ENCODE data around the gene SORCS2. TPM values are rescaled to one million over a fixed set of nuclear protein-coding genes. Genes with fewer than 3 reads are reported as not detected.

SORCS2 gene
- polyA plus RNA-seq, 4 donors = 5.8 to 64.8 (median 8.9) TPM

GRCh38 chr4:7313991-7314390 lies 121.7 kb downstream of the SORCS2 start:
- no peak for DNase-seq (ENCODE audit: low read depth in 4 of 4, low spot score in 3 of 4)

GRCh38 chr4:7315286-7315685 lies 122.9 kb downstream of the SORCS2 start:
- DNase-seq (ENCODE audit: low read depth in 4 of 4, low spot score in 3 of 4) = no peak

- no peak for DNase-seq (ENCODE audit: low read depth in 4 of 4, low spot score in 3 of 4)
Observed at GRCh38 chr4:7315935-7316334, 123.6 kb downstream of the SORCS2 start.

GRCh38 chr4:7319024-7319423 lies 126.7 kb downstream of the SORCS2 start:
- no peak for DNase-seq (ENCODE audit: low read depth in 4 of 4, low spot score in 3 of 4)

- DNase-seq (ENCODE audit: low read depth in 4 of 4, low spot score in 3 of 4) = no peak
Observed at GRCh38 chr4:7320206-7320797, 128.0 kb downstream of the SORCS2 start.

- DNase-seq (ENCODE audit: low read depth in 4 of 4, low spot score in 3 of 4) = peak; percentile 45 to 65 (median 58)
Observed at GRCh38 chr4:7322166-7322991, 130.0 kb downstream of the SORCS2 start.

GRCh38 chr4:7323461-7323871 lies 131.1 kb downstream of the SORCS2 start:
- DNase-seq (ENCODE audit: low read depth in 4 of 4, low spot score in 3 of 4) = no peak

GRCh38 chr4:7323872-7324650 lies 131.7 kb downstream of the SORCS2 start:
- DNase-seq (ENCODE audit: low read depth in 4 of 4, low spot score in 3 of 4) = no peak

- DNase-seq (ENCODE audit: low read depth in 4 of 4, low spot score in 3 of 4) = no peak
Observed at GRCh38 chr4:7324651-7325121, 132.3 kb downstream of the SORCS2 start.

- DNase-seq (ENCODE audit: low read depth in 4 of 4, low spot score in 3 of 4) = no peak
Observed at GRCh38 chr4:7325541-7325940, 133.2 kb downstream of the SORCS2 start.

- DNase-seq (ENCODE audit: low read depth in 4 of 4, low spot score in 3 of 4) = no peak
Observed at GRCh38 chr4:7326306-7326692, 134.0 kb downstream of the SORCS2 start.

- no peak for DNase-seq (ENCODE audit: low read depth in 4 of 4, low spot score in 3 of 4)
Observed at GRCh38 chr4:7326693-7327340, 134.5 kb downstream of the SORCS2 start.

GRCh38 chr4:7327341-7327885 lies 135.1 kb downstream of the SORCS2 start:
- no peak for DNase-seq (ENCODE audit: low read depth in 4 of 4, low spot score in 3 of 4)

GRCh38 chr4:7328162-7328912 lies 136.0 kb downstream of the SORCS2 start:
- no peak for DNase-seq (ENCODE audit: low read depth in 4 of 4, low spot score in 3 of 4)

GRCh38 chr4:7328913-7329638 lies 136.7 kb downstream of the SORCS2 start:
- no peak for DNase-seq (ENCODE audit: low read depth in 4 of 4, low spot score in 3 of 4)

- no peak for DNase-seq (ENCODE audit: low read depth in 4 of 4, low spot score in 3 of 4)
Observed at GRCh38 chr4:7330031-7330596, 137.8 kb downstream of the SORCS2 start.

- no peak for DNase-seq (ENCODE audit: low read depth in 4 of 4, low spot score in 3 of 4)
Observed at GRCh38 chr4:7330811-7331681, 138.7 kb downstream of the SORCS2 start.

- no peak for DNase-seq (ENCODE audit: low read depth in 4 of 4, low spot score in 3 of 4)
Observed at GRCh38 chr4:7331682-7332000, 139.3 kb downstream of the SORCS2 start.
